SK-N-DZ (cell line): ENCODE measurements around the gene FFAR2.
"Not testable (repeated sequence)": the region's sequence is repeated elsewhere in the genome, so short reads cannot be mapped to it uniquely, and the experiment has no call there.

ENCODE experiments used
- DNase-seq: peaks from one replicate; pipeline ENCODE4 v3.0.0-alpha.2; 2015; ENCODE audit warnings: low spot score

The FFAR2 gene

GRCh38 chr19:35423406-35423805, 24.7 kb upstream of the FFAR2 start:
- not testable (repeated sequence) for DNase-seq

GRCh38 chr19:35425682-35426081, 22.4 kb upstream of the FFAR2 start:
- DNase-seq, result no peak

- DNase-seq, result no peak
Observed at GRCh38 chr19:35427187-35427586, 20.9 kb upstream of the FFAR2 start.

GRCh38 chr19:35429698-35430408, 18.2 kb upstream of the FFAR2 start:
- no peak for DNase-seq

GRCh38 chr19:35430409-35431144, 17.5 kb upstream of the FFAR2 start:
- DNase-seq, result no peak

GRCh38 chr19:35431145-35431807, 16.8 kb upstream of the FFAR2 start:
- no peak for DNase-seq

GRCh38 chr19:35432911-35433310, 15.1 kb upstream of the FFAR2 start:
- no peak for DNase-seq

- no peak for DNase-seq
Observed at GRCh38 chr19:35433448-35433847, 14.6 kb upstream of the FFAR2 start.

- DNase-seq, result no peak
Observed at GRCh38 chr19:35435896-35436295, 12.2 kb upstream of the FFAR2 start.

- no peak for DNase-seq
Observed at GRCh38 chr19:35436477-35437405, 11.3 kb upstream of the FFAR2 start.

- DNase-seq, result no peak
Observed at GRCh38 chr19:35437406-35437951, 10.6 kb upstream of the FFAR2 start.

GRCh38 chr19:35438096-35438495, 10.0 kb upstream of the FFAR2 start:
- DNase-seq, result no peak

- no peak for DNase-seq
Observed at GRCh38 chr19:35438527-35438926, 9.5 kb upstream of the FFAR2 start.

- DNase-seq, result no peak
Observed at GRCh38 chr19:35439921-35440320, 8.1 kb upstream of the FFAR2 start.

GRCh38 chr19:35442091-35442490, 6.0 kb upstream of the FFAR2 start:
- DNase-seq, result no peak

- DNase-seq, result no peak
Observed at GRCh38 chr19:35444735-35445134, 3.3 kb upstream of the FFAR2 start.

- DNase-seq, result no peak
Observed at GRCh38 chr19:35445826-35446593, 2.0 kb upstream of the FFAR2 start.

GRCh38 chr19:35449359-35450043, 1.4 kb downstream of the FFAR2 start:
- DNase-seq, result no peak

- DNase-seq, result no peak
Observed at GRCh38 chr19:35451338-35452096, 3.5 kb downstream of the FFAR2 start.
